B cell (primary cell): ENCODE results near the gene PCDHAC2. TPM values are rescaled to one million over a fixed set of nuclear protein-coding genes. Genes with fewer than 3 reads are reported as not detected.

ENCODE experiments used
- ATAC-seq: fragments of 200-7000 bp; cut with Tn5 transposase; one replicate; pipeline ENCODE4 v1.10.0; 2021; ENCODE audit warnings: low read depth, mild to moderate bottlenecking, moderate number of reproducible peaks, moderate library complexity
- CTCF ChIA-PET: fragments of 350-600 bp; sonication (Branson Sonifier 250); formaldehyde crosslinking; loops from one replicate; lab custom pipeline; 2021; ENCODE audit warnings: antibody characterized with exemption, inconsistent platforms; lab: Charles Lee
- POLR2A ChIA-PET: fragments of 350-600 bp; sonication (Branson Sonifier 250); formaldehyde crosslinking; loops from one replicate; lab custom pipeline; 2021; ENCODE audit warnings: antibody characterized with exemption; lab: Charles Lee
- DNase-seq: peaks from one replicate; pipeline ENCODE4 v3.0.0; 2013
- H2AFZ ChIP-seq: 2 replicates; pipeline ENCODE4 v1.6.1; 2012; ENCODE audit warnings: mild to moderate bottlenecking, low read depth, low read length; ENCODE audit not compliant: insufficient read depth, poor library complexity, severe bottlenecking
- H3K27ac ChIP-seq, 2 donors: 1 replicate in 1 of 2; 2 replicates in 1 of 2; pipeline ENCODE4 v1.5.1; 2012 to 2013; ENCODE audit warnings: low read length in 2 of 2, mild to moderate bottlenecking in 2 of 2, moderate library complexity in 1 of 2
- H3K27me3 ChIP-seq, 4 experiments: fragments of 200-600 bp in 1 of 4; sonication (generic) in 1 of 4; replicated peaks in 1 of 4; 1 replicate in 2 of 4; 2 replicates in 2 of 4; pipeline versions ENCODE4 v1.6.1 to v1.7.0; 2013 to 2016; ENCODE audit warnings: low read length in 3 of 4, mild to moderate bottlenecking in 2 of 4, mixed read lengths in 1 of 4, moderate library complexity in 1 of 4; ENCODE audit not compliant: insufficient read depth in 4 of 4, control insufficient read depth in 3 of 4; ENCODE audit errors: control extremely low read depth in 1 of 4
- H3K36me3 ChIP-seq, 2 experiments: replicated peaks in 1 of 2; 1 replicate in 1 of 2; 2 replicates in 1 of 2; pipeline versions ENCODE4 v1.6.1 to v1.7.1; 2013; ENCODE audit warnings: low read length in 1 of 2; ENCODE audit not compliant: insufficient read depth in 2 of 2, control insufficient read depth in 1 of 2; ENCODE audit errors: control extremely low read depth in 1 of 2, extremely low read depth in 1 of 2
- H3K4me1 ChIP-seq, 2 donors: fragments of 200-600 bp in 1 of 2; sonication (generic) in 1 of 2; 1 replicate in 1 of 2; 2 replicates in 1 of 2; pipeline versions ENCODE4 v1.5.1 to v1.6.1; 2013 to 2017; ENCODE audit warnings: low read length in 2 of 2; ENCODE audit not compliant: control insufficient read depth in 2 of 2, insufficient read depth in 2 of 2
- H3K4me2 ChIP-seq: replicated peaks from 2 replicates; pipeline ENCODE3; 2012; ENCODE audit warnings: mild to moderate bottlenecking, low read depth, low read length; ENCODE audit not compliant: poor library complexity, severe bottlenecking
- H3K4me3 ChIP-seq, 5 experiments: fragments of 200-600 bp in 1 of 5; sonication (generic) in 1 of 5; 1 replicate in 3 of 5; 2 replicates in 2 of 5; pipeline versions ENCODE4 v1.5.1 to v1.7.0; 2011 to 2016; ENCODE audit warnings: low read length in 4 of 5, mild to moderate bottlenecking in 4 of 5, low read depth in 2 of 5, control low read depth in 1 of 5, moderate library complexity in 1 of 5; ENCODE audit not compliant: insufficient read depth in 1 of 5; ENCODE audit errors: control extremely low read depth in 1 of 5, extremely low read depth in 1 of 5
- H3K79me2 ChIP-seq: fragments of 200-600 bp; sonication (generic); one replicate; pipeline ENCODE4 v1.6.0; 2016; ENCODE audit warnings: low read length; ENCODE audit not compliant: control insufficient read depth, insufficient read depth
- H3K9ac ChIP-seq: fragments of 200-600 bp; sonication (generic); 2 replicates; pipeline ENCODE4 v1.6.1; 2017; ENCODE audit warnings: mild to moderate bottlenecking, low read length, moderate library complexity
- H3K9me3 ChIP-seq, 3 donors: one replicate each; pipeline versions ENCODE4 v1.6.1 to v1.7.1; 2013; ENCODE audit warnings: low read length in 2 of 3; ENCODE audit not compliant: control insufficient read depth in 2 of 3, insufficient read depth in 1 of 3; ENCODE audit errors: control extremely low read depth in 1 of 3
- H4K20me1 ChIP-seq: 2 replicates; pipeline ENCODE4 v1.6.0; 2012; ENCODE audit warnings: mild to moderate bottlenecking, low read length; ENCODE audit not compliant: insufficient read depth, control insufficient read depth, poor library complexity, severe bottlenecking
- H3K27ac Mint-ChIP-seq: one replicate; pipeline ENCODE4 v1.8.0; 2021; ENCODE audit warnings: mixed read lengths
- H3K27me3 Mint-ChIP-seq: one replicate; pipeline ENCODE4 v1.8.0; 2021; ENCODE audit warnings: mixed read lengths
- H3K4me1 Mint-ChIP-seq: one replicate; pipeline ENCODE4 v1.8.0; 2021; ENCODE audit warnings: mixed read lengths
- H3K4me3 Mint-ChIP-seq: one replicate; pipeline ENCODE4 v1.8.0; 2021; ENCODE audit warnings: mixed read lengths
- H3K9me3 Mint-ChIP-seq: one replicate; pipeline ENCODE4 v1.8.0; 2022; ENCODE audit warnings: mixed read lengths; ENCODE audit not compliant: insufficient read depth
- EZH2 ChIP-seq: IDR thresholded peaks from 2 replicates; pipeline ENCODE4 v1.6.1; 2012; ENCODE audit warnings: borderline replicate concordance, low read depth, mild to moderate bottlenecking, moderate library complexity, low read length; ENCODE audit not compliant: insufficient read depth, poor library complexity, severe bottlenecking
- WGBS: methylation state at CpG from one replicate; pipeline ENCODE4 v1.1.5; 2013; ENCODE audit warnings: missing lambda C conversion rate; ENCODE audit not compliant: insufficient coverage; 5-methylcytosine and 5-hydroxymethylcytosine counted together
- intact Hi-C: fragments of 100-400 bp; cut with micrococcal nuclease; formaldehyde crosslinking; loops from one replicate; pipeline ENCODE4 v1.10.0; 2022
- polyA plus RNA-seq: library from polyadenylated mRNA; depleted of rRNA; stranded (reverse); fragments of >200 nt; gene quantifications from 2 replicates; pipeline ENCODE4 v1.2.3, GENCODE V29; 2012
- total RNA-seq, 2 donors: library from RNA; stranded (reverse); fragments of 120-200 nt in 1 of 2; gene quantifications; 1 replicate in 1 of 2; 2 replicates in 1 of 2; pipeline versions ENCODE4 v1.2.3 to v1.2.4, GENCODE V29; 2013 to 2022
- TF ChIP-seq, protein P1 (sequence below): fragments of 200-600 bp; IDR thresholded peaks from one replicate; pipeline ENCODE4 v1.8.0; 2022; ENCODE audit warnings: antibody characterized with exemption, mild to moderate bottlenecking

PCDHAC2 gene
- total and polyA plus RNA-seq, 2 donors (not counting 1 experiment from before 2014, with no cell fraction given), result not detected

GRCh38 chr5:140988100-140988499 lies 21.8 kb downstream of the PCDHAC2 start:
- no peaks in the 10 kb centered on the region for H3K4me1 Mint-ChIP-seq
- POLR2A ChIA-PET, result no interaction called here
- intact Hi-C loops, result no loop called here
- H2AFZ ChIP-seq, result no peak overlapping the region
- H3K4me3 Mint-ChIP-seq, result no peak overlapping the region
- H3K27ac ChIP-seq, result no peak overlapping the region
- H3K4me1 ChIP-seq, result no peaks in the 10 kb centered on the region
- DNase-seq (no peak), ATAC-seq (no peak)
- H3K27ac Mint-ChIP-seq, result no peak overlapping the region
- no peak for TF ChIP-seq EZH2
- TF ChIP-seq, protein P1, sequence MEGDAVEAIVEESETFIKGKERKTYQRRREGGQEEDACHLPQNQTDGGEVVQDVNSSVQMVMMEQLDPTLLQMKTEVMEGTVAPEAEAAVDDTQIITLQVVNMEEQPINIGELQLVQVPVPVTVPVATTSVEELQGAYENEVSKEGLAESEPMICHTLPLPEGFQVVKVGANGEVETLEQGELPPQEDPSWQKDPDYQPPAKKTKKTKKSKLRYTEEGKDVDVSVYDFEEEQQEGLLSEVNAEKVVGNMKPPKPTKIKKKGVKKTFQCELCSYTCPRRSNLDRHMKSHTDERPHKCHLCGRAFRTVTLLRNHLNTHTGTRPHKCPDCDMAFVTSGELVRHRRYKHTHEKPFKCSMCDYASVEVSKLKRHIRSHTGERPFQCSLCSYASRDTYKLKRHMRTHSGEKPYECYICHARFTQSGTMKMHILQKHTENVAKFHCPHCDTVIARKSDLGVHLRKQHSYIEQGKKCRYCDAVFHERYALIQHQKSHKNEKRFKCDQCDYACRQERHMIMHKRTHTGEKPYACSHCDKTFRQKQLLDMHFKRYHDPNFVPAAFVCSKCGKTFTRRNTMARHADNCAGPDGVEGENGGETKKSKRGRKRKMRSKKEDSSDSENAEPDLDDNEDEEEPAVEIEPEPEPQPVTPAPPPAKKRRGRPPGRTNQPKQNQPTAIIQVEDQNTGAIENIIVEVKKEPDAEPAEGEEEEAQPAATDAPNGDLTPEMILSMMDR, result no peak
- 75% methylated on average over 3 of the region's 5 CpGs for WGBS
- no peaks in the 10 kb centered on the region for H3K36me3 ChIP-seq
- H3K9me3 ChIP-seq, result no peaks in the 10 kb centered on the region
- no peaks in the 10 kb centered on the region for H3K79me2 ChIP-seq
- H3K9ac ChIP-seq, result no peak overlapping the region
- H3K4me2 ChIP-seq, result no peak overlapping the region
- no peak overlapping the region for H3K4me3 ChIP-seq
- H4K20me1 ChIP-seq, result no peaks in the 10 kb centered on the region
- H3K9me3 Mint-ChIP-seq, result no peaks in the 10 kb centered on the region
- H3K27me3 ChIP-seq, result no peaks in the 10 kb centered on the region
- peaks cover 6% of the 10 kb centered on the region for H3K27me3 Mint-ChIP-seq
- CTCF ChIA-PET, result no interaction called here

DNA sequence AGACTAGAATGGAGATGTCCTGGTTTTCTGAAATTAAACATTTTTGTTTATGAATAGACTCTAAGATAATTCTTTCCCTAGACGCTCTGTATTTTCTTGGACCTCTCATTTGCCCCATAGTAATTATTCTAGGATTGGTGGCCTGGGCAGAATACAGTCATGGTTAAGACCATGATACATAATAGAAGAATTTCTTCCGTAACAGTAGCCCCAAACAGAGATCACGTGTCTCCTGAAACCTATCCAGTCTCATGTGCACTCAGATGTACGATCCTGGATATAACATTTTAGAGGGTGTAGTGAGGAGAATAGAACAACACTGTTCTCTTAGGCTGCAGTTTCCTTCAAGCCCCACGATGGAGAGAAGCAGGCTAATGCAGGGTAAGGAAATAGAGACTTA lies 22.3 kb downstream of the PCDHAC2 start:
- H4K20me1 ChIP-seq, result no peaks in the 10 kb centered on the region
- Mint-ChIP-seq H3K4me3 (no peak overlapping the region), H3K4me1 (no peaks in the 10 kb centered on the region), H3K27ac (no peak overlapping the region), H3K27me3 (peaks cover 6% of the 10 kb centered on the region), H3K9me3 (no peaks in the 10 kb centered on the region)
- no peaks in the 10 kb centered on the region for H3K4me1 ChIP-seq
- intact Hi-C loops, result no loop called here
- no peak for ATAC-seq
- DNase-seq, result no peak
- no peak overlapping the region for H2AFZ ChIP-seq
- no peak for TF ChIP-seq EZH2
- ChIA-PET CTCF (no interaction called here), POLR2A (no interaction called here)
- 90% methylated on average over 2 of the region's 5 CpGs for WGBS
- H3K4me2 ChIP-seq, result no peak overlapping the region
- H3K9me3 ChIP-seq, result no peaks in the 10 kb centered on the region
- no peaks in the 10 kb centered on the region for H3K36me3 ChIP-seq
- no peak overlapping the region for H3K27ac ChIP-seq
- H3K4me3 ChIP-seq, result no peak overlapping the region
- no peaks in the 10 kb centered on the region for H3K27me3 ChIP-seq
- no peaks in the 10 kb centered on the region for H3K79me2 ChIP-seq
- no peak overlapping the region for H3K9ac ChIP-seq
